22Rv1 (cell line): Measurements from ENCODE around the gene SPG7.

Source experiments
- ZFX ChIP-seq: fragments of 450-650 bp; IDR thresholded peaks from 2 replicates; pipeline ENCODE4 v1.6.1; 2017; ENCODE audit warnings: antibody characterized with exemption, borderline replicate concordance
- TF ChIP-seq, protein P1 (sequence below): fragments of 450-650 bp; IDR thresholded peaks from 2 replicates; pipeline ENCODE4 v1.5.1; 2017; ENCODE audit warnings: mild to moderate bottlenecking

DNA sequence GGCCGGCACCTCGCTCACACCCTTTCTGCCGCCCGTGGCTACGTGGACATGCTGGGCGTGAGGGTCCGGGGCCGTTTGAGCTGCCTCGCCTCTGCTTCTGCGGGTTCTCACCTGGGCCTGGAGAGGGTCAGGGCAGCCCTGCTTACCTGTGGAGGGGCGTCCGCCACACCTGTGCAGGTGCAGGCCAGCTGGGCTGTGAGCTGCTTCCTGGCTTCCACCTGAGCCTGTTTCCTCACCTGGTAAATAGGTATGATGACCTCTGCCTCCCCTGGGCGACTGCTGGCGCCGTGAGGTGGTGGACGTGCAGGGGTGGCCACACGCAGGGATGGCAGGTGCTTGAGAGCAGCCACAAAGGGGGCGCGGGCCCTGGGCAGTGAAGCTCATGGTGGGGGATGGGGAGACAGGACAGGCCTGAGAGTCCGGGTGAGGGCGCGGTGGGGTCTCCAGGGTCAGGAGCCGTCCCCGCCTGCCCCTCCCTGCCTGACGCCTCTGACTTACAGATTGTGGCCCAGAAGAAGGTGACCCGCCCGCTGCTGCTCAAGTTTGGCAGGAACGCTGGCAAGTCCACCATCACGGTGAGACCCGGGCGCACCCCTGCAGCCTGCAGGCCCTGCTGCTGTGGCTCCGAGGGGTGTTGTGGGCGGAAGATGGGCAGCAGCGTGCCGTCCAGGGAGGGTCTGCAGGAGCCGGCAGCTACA, 75.1 kb downstream of the SPG7 start:
- TF ChIP-seq, protein P1, sequence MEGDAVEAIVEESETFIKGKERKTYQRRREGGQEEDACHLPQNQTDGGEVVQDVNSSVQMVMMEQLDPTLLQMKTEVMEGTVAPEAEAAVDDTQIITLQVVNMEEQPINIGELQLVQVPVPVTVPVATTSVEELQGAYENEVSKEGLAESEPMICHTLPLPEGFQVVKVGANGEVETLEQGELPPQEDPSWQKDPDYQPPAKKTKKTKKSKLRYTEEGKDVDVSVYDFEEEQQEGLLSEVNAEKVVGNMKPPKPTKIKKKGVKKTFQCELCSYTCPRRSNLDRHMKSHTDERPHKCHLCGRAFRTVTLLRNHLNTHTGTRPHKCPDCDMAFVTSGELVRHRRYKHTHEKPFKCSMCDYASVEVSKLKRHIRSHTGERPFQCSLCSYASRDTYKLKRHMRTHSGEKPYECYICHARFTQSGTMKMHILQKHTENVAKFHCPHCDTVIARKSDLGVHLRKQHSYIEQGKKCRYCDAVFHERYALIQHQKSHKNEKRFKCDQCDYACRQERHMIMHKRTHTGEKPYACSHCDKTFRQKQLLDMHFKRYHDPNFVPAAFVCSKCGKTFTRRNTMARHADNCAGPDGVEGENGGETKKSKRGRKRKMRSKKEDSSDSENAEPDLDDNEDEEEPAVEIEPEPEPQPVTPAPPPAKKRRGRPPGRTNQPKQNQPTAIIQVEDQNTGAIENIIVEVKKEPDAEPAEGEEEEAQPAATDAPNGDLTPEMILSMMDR, result no peak
- TF ChIP-seq ZFX, result no peak
